Measurements from ENCODE around the gene SF3B1. TPM values are rescaled to one million over a fixed set of nuclear protein-coding genes. Genes with fewer than 3 reads are reported as not detected.

SF3B1 gene
- total RNA-seq, 5 donors from 2014 or later (not counting 1 experiment from before 2014, with no cell fraction given), result 468 to 579 (median 497) TPM

DNA sequence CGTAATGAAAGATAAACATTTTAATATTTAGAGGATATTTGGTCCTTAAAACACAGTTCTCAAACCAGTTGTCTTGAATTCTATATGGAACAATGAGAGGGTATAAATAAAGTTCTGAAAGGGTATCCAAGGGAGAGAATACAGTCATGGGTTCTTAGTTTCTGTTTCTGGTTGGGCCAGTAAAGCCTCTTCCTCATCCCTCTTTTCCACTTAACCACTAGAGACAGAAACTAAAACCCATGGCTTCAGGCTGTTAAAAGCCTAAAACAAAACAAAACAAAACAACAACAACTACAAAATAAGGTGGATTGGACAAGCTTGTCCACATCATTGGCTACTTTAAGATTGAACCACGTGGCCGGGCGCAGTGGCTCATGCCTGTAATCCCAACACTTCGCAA lies 37.3 kb upstream of the SF3B1 start:
- Histone ChIP-seq H3K4me1 (ENCODE audit: control insufficient read depth in 1 of 2, extremely low read depth in 1 of 2, insufficient read depth in 2 of 2, low read length in 2 of 2) (no peaks in the 10 kb centered on the region), H3K36me3 (ENCODE audit: control insufficient read depth in 2 of 2, extremely low read depth in 1 of 2, insufficient read depth in 1 of 2, low read length in 1 of 2) (peaks cover 10 to 85% of the 10 kb centered on the region in 2 donors), H3K4me3 (ENCODE audit: control insufficient read depth in 1 of 2, extremely low read depth in 1 of 2, low read length in 1 of 2) (no peak overlapping the region), H3K27ac (ENCODE audit: low read length) (no peak overlapping the region), H3K9me3 (no peaks in the 10 kb centered on the region), H3K27me3 (replicated peaks in 1 of 2; ENCODE audit: control insufficient read depth in 2 of 2, extremely low read depth in 1 of 2, insufficient read depth in 2 of 2, low read length in 1 of 2) (no peaks in the 10 kb centered on the region)
- ATAC-seq (replicated peaks in 1 of 4), result no peak
- Mint-ChIP-seq H3K36me3 (peaks cover 33% of the 10 kb centered on the region), H3K9me3 (no peaks in the 10 kb centered on the region), H3K4me3 (no peak overlapping the region), H3K4me1 (peaks cover 0 to 5% (median 0%) of the 10 kb centered on the region in 3 donors), H3K27ac (no peak overlapping the region), H3K27me3 (no peaks in the 10 kb centered on the region)
- ChIA-PET POLR2A (no interaction called here), CTCF (interaction anchor here in 1 of 2 donors (0.7 kb wide), 1 partner anchor 553 kb away, joined by 9 read pairs; no protein-coding TSS in a partner anchor)
- no peak for DNase-seq
- 100% methylated on average over 2 of the region's 5 CpGs for WGBS (ENCODE audit: insufficient coverage)

DNA sequence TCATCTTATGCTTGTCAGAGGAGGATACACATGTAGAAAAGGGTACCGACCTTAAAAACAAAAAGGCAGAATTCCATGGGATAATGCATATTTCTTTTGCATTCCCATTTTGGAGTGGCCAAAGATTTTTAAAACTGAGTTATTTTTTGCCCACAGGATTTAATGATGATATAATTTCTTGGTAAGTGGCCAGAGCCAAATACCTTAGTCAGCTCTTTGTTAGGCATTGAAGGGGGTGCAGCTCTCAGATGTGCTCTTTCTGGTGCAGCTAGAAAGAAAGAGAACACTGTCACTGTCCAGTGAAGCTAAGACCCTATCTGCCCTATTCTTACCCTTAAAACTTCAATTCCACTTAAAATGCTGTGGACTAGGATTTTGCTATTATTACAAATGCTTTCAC lies 29.3 kb upstream of the SF3B1 start:
- CTCF ChIA-PET, result interaction anchor here (0.6 to 1.2 kb wide), 6 partner anchors 10 to 833 kb away, joined by 3 to 5 read pairs (median 3); no protein-coding TSS in a partner anchor

DNA sequence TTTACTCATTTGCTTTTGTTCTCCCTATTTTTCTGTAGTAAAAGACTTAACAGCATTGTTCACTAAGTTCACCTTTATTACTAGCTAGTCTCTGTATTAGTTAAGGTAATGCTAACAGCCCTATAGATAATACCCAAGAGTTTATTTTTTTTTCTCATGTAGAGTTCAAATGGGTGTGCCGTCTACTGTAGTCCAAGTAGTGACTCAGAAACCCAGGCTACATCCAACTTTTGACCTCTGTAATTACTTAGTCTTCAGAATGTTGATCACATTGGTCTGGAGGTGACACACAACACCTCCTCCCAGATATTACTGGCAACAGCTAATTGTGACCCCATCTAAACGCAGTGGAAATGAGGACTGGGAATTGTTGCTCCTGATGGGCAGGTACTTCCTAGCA lies 26.2 kb upstream of the SF3B1 start:
- peaks cover 22% of the 10 kb centered on the region for H3K36me3 Mint-ChIP-seq
- no peak overlapping the region for H3K27ac Mint-ChIP-seq
- Histone ChIP-seq H3K9me3 (no peaks in the 10 kb centered on the region), H3K27ac (ENCODE audit: low read length) (no peak overlapping the region), H3K27me3 (replicated peaks in 1 of 2; ENCODE audit: control insufficient read depth in 2 of 2, extremely low read depth in 1 of 2, insufficient read depth in 2 of 2, low read length in 1 of 2) (no peaks in the 10 kb centered on the region), H3K36me3 (ENCODE audit: control insufficient read depth in 2 of 2, extremely low read depth in 1 of 2, insufficient read depth in 1 of 2, low read length in 1 of 2) (peaks cover 0 to 58% of the 10 kb centered on the region in 2 donors), H3K4me3 (ENCODE audit: control insufficient read depth in 1 of 2, extremely low read depth in 1 of 2, low read length in 1 of 2) (no peak overlapping the region), H3K4me1 (ENCODE audit: control insufficient read depth in 1 of 2, extremely low read depth in 1 of 2, insufficient read depth in 2 of 2, low read length in 2 of 2) (peaks cover 0 to 10% of the 10 kb centered on the region in 2 experiments)
- no peak overlapping the region for H3K4me3 Mint-ChIP-seq
- CTCF ChIA-PET, result no interaction called here
- WGBS (ENCODE audit: insufficient coverage), result no CpG with 5 or more reads among the region's 2 CpGs
- no peaks in the 10 kb centered on the region for H3K9me3 Mint-ChIP-seq
- POLR2A ChIA-PET, result interaction anchor here (0.7 to 0.8 kb wide), 3 partner anchors 8 to 48 kb away, joined by 4 to 6 read pairs (median 6); no protein-coding TSS in a partner anchor
- ATAC-seq (replicated peaks in 1 of 4) (no peak), DNase-seq (no peak)
- H3K27me3 Mint-ChIP-seq, result no peaks in the 10 kb centered on the region
- peaks cover 38 to 40% (median 39%) of the 10 kb centered on the region in 3 donors for H3K4me1 Mint-ChIP-seq

More for the DNA sequence above, 29.3 kb upstream of the SF3B1 start:
- POLR2A ChIA-PET, result interaction anchor here (0.5 to 0.6 kb wide), 5 partner anchors 33 to 456 kb away, joined by 3 read pairs; partner anchors contain the start of gene MARS2 (in 1 of the 2)
- Histone ChIP-seq H3K4me1 (ENCODE audit: control insufficient read depth in 1 of 2, extremely low read depth in 1 of 2, insufficient read depth in 2 of 2, low read length in 2 of 2) (peaks cover 0 to under 1% of the 10 kb centered on the region in 2 experiments), H3K9me3 (no peaks in the 10 kb centered on the region), H3K27ac (ENCODE audit: low read length) (no peak overlapping the region), H3K4me3 (ENCODE audit: control insufficient read depth in 1 of 2, extremely low read depth in 1 of 2, low read length in 1 of 2) (no peak overlapping the region), H3K36me3 (ENCODE audit: control insufficient read depth in 2 of 2, extremely low read depth in 1 of 2, insufficient read depth in 1 of 2, low read length in 1 of 2) (peaks cover 3 to 81% of the 10 kb centered on the region in 2 donors), H3K27me3 (replicated peaks in 1 of 2; ENCODE audit: control insufficient read depth in 2 of 2, extremely low read depth in 1 of 2, insufficient read depth in 2 of 2, low read length in 1 of 2) (no peaks in the 10 kb centered on the region)
- DNase-seq (no peak), ATAC-seq (replicated peaks in 1 of 4) (no peak)
- no CpG with 5 or more reads among the region's 1 CpG for WGBS (ENCODE audit: insufficient coverage)
- no peak overlapping the region for H3K4me3 Mint-ChIP-seq
- peaks cover 7 to 17% (median 13%) of the 10 kb centered on the region in 3 donors for H3K4me1 Mint-ChIP-seq
- H3K9me3 Mint-ChIP-seq, result no peaks in the 10 kb centered on the region
- H3K36me3 Mint-ChIP-seq, result peaks cover 33% of the 10 kb centered on the region
- H3K27ac Mint-ChIP-seq, result peak overlapping the region in 1 of 2 donors; percentile 55
- H3K27me3 Mint-ChIP-seq, result no peaks in the 10 kb centered on the region

DNA sequence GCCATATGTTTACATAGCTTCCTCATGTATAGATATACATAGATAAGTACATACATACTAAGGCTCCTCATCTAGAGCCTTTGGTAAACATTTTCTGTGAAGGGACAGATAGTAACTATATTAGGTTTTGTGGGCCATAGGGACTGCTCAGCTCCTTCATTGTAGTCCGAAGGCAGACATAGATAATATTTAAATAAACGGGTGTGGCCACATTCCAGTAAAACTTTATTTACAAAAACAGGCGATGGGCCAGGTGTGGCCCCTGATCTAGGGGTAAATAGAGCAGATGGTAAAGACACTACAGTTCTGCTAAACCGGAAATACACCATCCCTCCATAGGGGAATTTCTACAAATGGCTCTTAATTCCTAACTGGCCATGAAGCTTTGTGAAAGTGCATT lies 25.8 kb upstream of the SF3B1 start:
- DNase-seq (no peak), ATAC-seq (replicated peaks in 1 of 4) (no peak)
- Histone ChIP-seq H3K4me3 (ENCODE audit: control insufficient read depth in 1 of 2, extremely low read depth in 1 of 2, low read length in 1 of 2) (no peak overlapping the region), H3K36me3 (ENCODE audit: control insufficient read depth in 2 of 2, extremely low read depth in 1 of 2, insufficient read depth in 1 of 2, low read length in 1 of 2) (peaks cover 0 to 55% of the 10 kb centered on the region in 2 donors), H3K9me3 (no peaks in the 10 kb centered on the region), H3K27me3 (replicated peaks in 1 of 2; ENCODE audit: control insufficient read depth in 2 of 2, extremely low read depth in 1 of 2, insufficient read depth in 2 of 2, low read length in 1 of 2) (no peaks in the 10 kb centered on the region), H3K4me1 (ENCODE audit: control insufficient read depth in 1 of 2, extremely low read depth in 1 of 2, insufficient read depth in 2 of 2, low read length in 2 of 2) (peaks cover 0 to 12% of the 10 kb centered on the region in 2 experiments), H3K27ac (ENCODE audit: low read length) (no peak overlapping the region)
- H3K4me1 Mint-ChIP-seq, result peaks cover 41 to 44% (median 43%) of the 10 kb centered on the region in 3 donors
- H3K9me3 Mint-ChIP-seq, result no peaks in the 10 kb centered on the region
- no peaks in the 10 kb centered on the region for H3K27me3 Mint-ChIP-seq
- no peak overlapping the region for H3K27ac Mint-ChIP-seq
- peaks cover 19% of the 10 kb centered on the region for H3K36me3 Mint-ChIP-seq
- WGBS (ENCODE audit: insufficient coverage), result no CpG with 5 or more reads among the region's 4 CpGs
- H3K4me3 Mint-ChIP-seq, result no peak overlapping the region
- POLR2A ChIA-PET, result interaction anchor here (0.6 to 0.8 kb wide), 2 partner anchors 8 to 15 kb away, joined by 5 to 6 read pairs; no protein-coding TSS in a partner anchor
- CTCF ChIA-PET, result no interaction called here

DNA sequence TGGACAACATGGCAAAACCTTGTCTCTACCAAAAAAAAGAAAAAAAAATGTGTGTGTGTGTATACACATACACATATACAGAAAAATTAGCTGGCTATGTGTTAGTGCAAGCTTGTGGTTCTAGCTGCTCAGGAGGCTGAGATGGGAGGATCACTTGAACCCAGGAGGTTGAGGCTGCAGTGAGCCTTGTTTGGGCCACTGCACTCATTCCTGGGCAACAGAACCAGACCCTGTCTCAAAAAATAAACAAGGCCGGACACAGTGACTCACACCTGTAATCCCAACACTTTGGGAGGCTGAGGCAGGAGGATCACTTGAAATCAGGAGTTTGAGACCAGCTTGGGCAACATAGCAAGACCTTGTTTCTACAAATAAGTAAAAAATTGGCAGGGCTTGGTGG lies 20.6 kb upstream of the SF3B1 start:
- no peak overlapping the region for H3K27ac ChIP-seq (ENCODE audit: low read length)

DNA sequence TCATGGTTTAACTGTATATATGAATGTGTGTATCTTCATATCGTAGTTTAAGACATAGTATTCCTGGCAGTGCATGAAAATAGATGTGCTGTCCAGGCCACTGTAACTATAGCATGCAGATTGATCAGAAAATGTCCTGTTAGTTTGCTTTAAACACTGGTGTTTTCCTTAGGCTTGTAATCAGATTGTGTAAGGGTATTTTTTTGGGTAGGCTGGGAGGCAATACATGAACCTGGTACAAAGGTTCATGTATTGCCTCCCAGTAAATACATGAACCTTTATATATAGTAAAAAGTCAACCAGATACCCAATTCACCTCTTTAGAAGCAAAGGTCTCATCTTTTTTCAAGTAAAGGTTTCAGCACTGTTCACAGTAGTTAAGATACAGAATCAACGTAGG lies 20.1 kb upstream of the SF3B1 start:
- Mint-ChIP-seq H3K4me3 (peak overlapping the region; percentile 96 to 100 (median 99)), H3K4me1 (peaks cover 64 to 66% (median 65%) of the 10 kb centered on the region in 3 donors), H3K27ac (peak overlapping the region; percentile 99 to 100), H3K27me3 (no peaks in the 10 kb centered on the region), H3K36me3 (no peaks in the 10 kb centered on the region), H3K9me3 (no peaks in the 10 kb centered on the region)
- Histone ChIP-seq H3K27ac (ENCODE audit: low read length) (peak overlapping the region; percentile 100), H3K27me3 (replicated peaks in 1 of 2; ENCODE audit: control insufficient read depth in 2 of 2, extremely low read depth in 1 of 2, insufficient read depth in 2 of 2, low read length in 1 of 2) (peaks cover 0 to 5% of the 10 kb centered on the region in 2 experiments), H3K4me1 (ENCODE audit: control insufficient read depth in 1 of 2, extremely low read depth in 1 of 2, insufficient read depth in 2 of 2, low read length in 2 of 2) (peaks cover 12 to 22% of the 10 kb centered on the region in 2 experiments), H3K9me3 (no peaks in the 10 kb centered on the region), H3K4me3 (ENCODE audit: control insufficient read depth in 1 of 2, extremely low read depth in 1 of 2, low read length in 1 of 2) (peak overlapping the region in 1 of 2 donors; percentile 99), H3K36me3 (ENCODE audit: control insufficient read depth in 2 of 2, extremely low read depth in 1 of 2, insufficient read depth in 1 of 2, low read length in 1 of 2) (peaks cover 0 to 14% of the 10 kb centered on the region in 2 donors)
- ATAC-seq (replicated peaks in 1 of 4) (no peak), DNase-seq (no peak)
- ChIA-PET POLR2A (interaction anchor here in 1 of 2 donors (0.6 kb wide), 2 partner anchors 22 to 67 kb away, joined by 3 read pairs; no protein-coding TSS in a partner anchor), CTCF (interaction anchor here in 1 of 2 donors (0.6 kb wide), 1 partner anchor 333 kb away, joined by 3 read pairs; no protein-coding TSS in a partner anchor)
- WGBS (ENCODE audit: insufficient coverage), result no CpG with 5 or more reads among the region's 2 CpGs

More for the DNA sequence above, 20.6 kb upstream of the SF3B1 start:
- peaks cover 64 to 66% (median 65%) of the 10 kb centered on the region in 3 donors for H3K4me1 Mint-ChIP-seq
- peak overlapping the region; percentile 39 to 57 (median 57) for H3K4me3 Mint-ChIP-seq
- ATAC-seq (replicated peaks in 1 of 4), result no peak
- Histone ChIP-seq H3K36me3 (ENCODE audit: control insufficient read depth in 2 of 2, extremely low read depth in 1 of 2, insufficient read depth in 1 of 2, low read length in 1 of 2) (peaks cover 0 to 19% of the 10 kb centered on the region in 2 donors), H3K9me3 (no peaks in the 10 kb centered on the region), H3K4me1 (ENCODE audit: control insufficient read depth in 1 of 2, extremely low read depth in 1 of 2, insufficient read depth in 2 of 2, low read length in 2 of 2) (peaks cover 12 to 22% of the 10 kb centered on the region in 2 experiments), H3K27me3 (replicated peaks in 1 of 2; ENCODE audit: control insufficient read depth in 2 of 2, extremely low read depth in 1 of 2, insufficient read depth in 2 of 2, low read length in 1 of 2) (peaks cover 0 to under 1% of the 10 kb centered on the region in 2 experiments), H3K4me3 (ENCODE audit: control insufficient read depth in 1 of 2, extremely low read depth in 1 of 2, low read length in 1 of 2) (no peak overlapping the region)
- H3K9me3 Mint-ChIP-seq, result no peaks in the 10 kb centered on the region
- 80% methylated on average over 1 of the region's 1 CpG for WGBS (ENCODE audit: insufficient coverage)
- peak overlapping the region in 1 of 2 donors; percentile 34 for H3K27ac Mint-ChIP-seq
- ChIA-PET CTCF (interaction anchor here in 1 of 2 donors (0.6 kb wide), 1 partner anchor 333 kb away, joined by 3 read pairs; no protein-coding TSS in a partner anchor), POLR2A (interaction anchor here (0.5 to 0.9 kb wide), 6 partner anchors 17 to 67 kb away, joined by 3 to 5 read pairs (median 4); no protein-coding TSS in a partner anchor)
- no peaks in the 10 kb centered on the region for H3K36me3 Mint-ChIP-seq
- no peak for DNase-seq
- no peaks in the 10 kb centered on the region for H3K27me3 Mint-ChIP-seq
